ENCODE results near the gene NFYB.
"Not testable (repeated sequence)": the region's sequence is repeated elsewhere in the genome, so short reads cannot be mapped to it uniquely, and the experiment has no call there.

NFYB gene

GRCh38 chr12:104180374-104180773, 42.4 kb upstream of the NFYB start:
- TF ChIP-seq CTCF (IDR thresholded peaks at IDR 0.05; ENCODE audit: low read depth, low read length) = no peak
- H3K4me3 ChIP-seq (ENCODE audit: low read depth, low read length) = no peak overlapping the region

GRCh38 chr12:104177663-104178501, 39.9 kb upstream of the NFYB start:
- H3K4me3 ChIP-seq (ENCODE audit: low read depth, low read length) = no peak overlapping the region

DNA sequence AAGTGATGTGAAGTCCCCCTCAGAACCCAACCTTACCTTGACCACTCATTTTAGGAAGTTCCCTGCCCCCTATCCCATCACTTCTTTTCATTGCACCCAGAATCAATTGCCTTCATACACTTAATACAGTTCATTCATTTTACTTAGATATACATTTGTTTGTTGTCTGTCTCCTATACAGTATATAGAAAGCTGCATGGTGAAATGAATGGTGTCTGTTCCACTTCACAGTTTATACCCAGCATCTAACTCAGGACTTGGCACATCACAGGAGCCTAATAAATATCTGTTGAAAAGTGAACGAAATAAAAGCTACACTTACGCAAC, 39.3 kb upstream of the NFYB start:
- no peak overlapping the region for H3K4me3 ChIP-seq (ENCODE audit: low read depth, low read length)
- TF ChIP-seq CTCF (IDR thresholded peaks at IDR 0.05; ENCODE audit: low read depth, low read length) = no peak

More at GRCh38 chr12:104177663-104178501, 39.9 kb upstream of the NFYB start:
- TF ChIP-seq CTCF (IDR thresholded peaks at IDR 0.05; ENCODE audit: low read depth, low read length) = peak; percentile 30; the same call in 1 of the 2 replicates

DNA sequence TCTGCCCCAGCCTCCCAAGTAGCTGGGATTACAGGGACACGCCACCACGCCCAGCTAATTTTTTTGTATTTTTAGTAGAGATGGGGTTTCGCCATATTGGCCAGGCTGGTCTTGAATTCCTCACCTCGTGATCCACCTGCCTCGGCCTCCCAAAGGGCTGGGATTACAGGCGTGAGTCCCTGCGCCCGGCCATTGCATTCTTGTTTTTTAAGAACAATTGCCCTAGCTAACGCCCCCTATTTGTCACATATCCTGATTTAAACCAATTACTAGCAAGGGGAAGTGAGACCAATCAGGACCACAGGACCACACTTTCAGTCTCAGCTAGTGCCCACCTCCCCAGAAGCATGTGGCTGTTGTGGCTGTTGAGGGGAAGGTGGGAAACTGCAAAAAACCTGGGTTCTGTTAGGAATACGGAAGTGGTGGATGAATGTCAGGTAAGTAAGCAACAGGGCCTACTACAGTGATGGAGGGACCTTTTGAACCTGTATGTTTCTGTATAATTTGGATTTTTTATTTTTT, 37.8 kb upstream of the NFYB start:
- TF ChIP-seq CTCF (IDR thresholded peaks at IDR 0.05; ENCODE audit: low read depth, low read length) = no peak

DNA sequence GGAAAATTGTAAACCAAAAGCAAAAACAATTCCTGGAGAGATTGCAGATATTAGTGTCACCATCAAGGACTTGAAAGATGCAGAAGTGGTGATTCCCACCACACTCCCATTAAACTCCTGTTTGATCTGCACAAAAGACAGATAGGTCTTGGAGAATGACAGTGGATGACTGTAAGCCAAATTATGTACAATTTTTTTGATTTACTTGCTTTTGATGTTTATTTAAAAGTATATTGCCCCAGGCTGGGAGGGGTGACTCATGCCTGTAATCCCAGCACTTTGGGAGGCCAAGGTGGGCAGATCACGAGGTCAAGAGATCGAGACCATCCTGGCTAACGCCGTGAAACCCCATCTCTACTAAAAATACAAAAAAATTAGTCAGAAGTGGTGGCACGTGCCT, 35.8 kb upstream of the NFYB start:
- H3K4me3 ChIP-seq (ENCODE audit: low read depth, low read length) = not testable (repeated sequence)

More for the DNA sequence above, 37.8 kb upstream of the NFYB start:
- H3K4me3 ChIP-seq (ENCODE audit: low read depth, low read length) = no peak overlapping the region

- TF ChIP-seq CTCF (IDR thresholded peaks at IDR 0.05; ENCODE audit: low read depth, low read length) = no peak
- no peak overlapping the region for H3K4me3 ChIP-seq (ENCODE audit: low read depth, low read length)
Measured at GRCh38 chr12:104172570-104172947, 34.5 kb upstream of the NFYB start.

DNA sequence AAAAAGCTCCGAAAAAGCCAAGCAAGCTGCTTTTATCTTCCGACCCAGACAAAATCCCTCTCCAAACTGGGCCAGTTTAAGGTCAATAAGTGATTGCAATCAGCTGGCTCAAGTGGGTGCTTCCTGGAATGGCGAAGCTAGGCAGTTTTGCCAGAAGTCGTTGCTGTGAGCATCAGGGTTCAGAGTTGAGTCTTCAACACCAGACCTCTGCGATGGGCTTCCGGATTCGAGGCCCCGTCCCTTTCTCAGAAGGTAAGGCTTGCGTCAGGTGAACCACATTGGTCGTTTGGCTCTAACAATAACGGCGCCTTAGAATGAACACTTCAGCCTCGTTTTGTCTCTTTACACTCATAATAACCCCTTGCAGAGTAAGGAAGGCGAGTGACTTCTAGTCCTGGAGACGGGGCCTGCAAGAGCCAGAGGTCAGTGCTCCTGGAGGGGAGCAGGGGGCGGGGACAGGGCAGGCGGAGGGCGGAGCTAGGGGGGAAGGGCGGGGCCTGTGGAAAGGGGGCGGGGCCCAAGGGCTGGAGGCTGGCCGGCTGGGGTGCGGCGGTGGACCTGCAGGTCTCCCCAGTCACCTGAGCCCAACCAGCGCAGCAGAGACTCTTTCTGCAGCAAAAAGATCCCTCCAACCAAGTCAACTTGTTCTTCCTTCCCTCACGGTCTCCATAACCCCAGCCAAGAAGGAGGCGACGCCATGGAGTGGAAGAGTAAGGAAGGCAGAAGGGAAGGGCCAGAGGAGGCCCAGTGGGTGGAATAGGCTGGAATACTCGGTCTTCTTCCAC, 34.0 kb upstream of the NFYB start:
- TF ChIP-seq CTCF (IDR thresholded peaks at IDR 0.05; ENCODE audit: low read depth, low read length) = no peak
- no peak overlapping the region for H3K4me3 ChIP-seq (ENCODE audit: low read depth, low read length)

Measured in WI38 (cell line).